Measurements from ENCODE around the gene TP53RK. TPM values are rescaled to one million over a fixed set of nuclear protein-coding genes. Genes with fewer than 3 reads are reported as not detected.

Gene TP53RK
- total RNA-seq, 1 experiment from 2014 or later: 20.6 TPM

DNA sequence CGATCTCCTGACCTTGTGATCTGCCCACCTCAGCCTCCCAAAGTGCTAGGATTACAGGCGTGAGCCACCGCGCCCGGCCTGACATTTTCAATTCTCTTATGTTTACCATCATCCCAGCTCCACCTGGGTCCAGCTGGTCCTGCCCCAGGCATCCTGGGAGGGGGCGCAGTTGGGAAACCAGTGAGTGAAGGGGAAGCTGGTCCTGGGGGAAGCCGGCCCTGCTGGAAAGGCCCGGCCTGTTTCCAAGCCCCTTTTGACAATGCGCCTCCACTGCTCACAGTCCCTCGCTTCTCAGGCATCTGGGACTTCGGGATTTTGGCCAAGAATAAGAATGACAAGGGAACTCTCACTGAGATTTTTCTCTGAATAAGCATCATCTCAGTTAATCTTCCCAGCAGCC is 52.2 kb downstream of the TP53RK start:
- Histone ChIP-seq H3K27ac (ENCODE audit: low read depth, low read length, poor library complexity, severe bottlenecking) (no peak overlapping the region), H3K9me3 (ENCODE audit: low read depth, low read length, poor library complexity, severe bottlenecking) (no peaks in the 10 kb centered on the region), H3K36me3 (ENCODE audit: insufficient read depth, low read length, poor library complexity, severe bottlenecking) (no peaks in the 10 kb centered on the region), H3K4me3 (ENCODE audit: low read depth, low read length, poor library complexity, severe bottlenecking) (no peak overlapping the region), H3K4me1 (ENCODE audit: insufficient read depth, low read length, poor library complexity, severe bottlenecking) (no peaks in the 10 kb centered on the region), H3K27me3 (replicated peaks; ENCODE audit: insufficient read depth, low read depth, low read length, poor library complexity) (no peaks in the 10 kb centered on the region)
- DNase-seq (ENCODE audit: low spot score): no peak
- no TSS peak for BruUV-seq (replicated peaks)
- intact Hi-C loops (cut with micrococcal nuclease; ENCODE audit: unreplicated experiment): no loop called here
- POLR2A ChIA-PET (ENCODE audit: low non-redundant PET): no interaction called here
- CTCF ChIA-PET: no interaction called here
- TF ChIP-seq, protein P1, sequence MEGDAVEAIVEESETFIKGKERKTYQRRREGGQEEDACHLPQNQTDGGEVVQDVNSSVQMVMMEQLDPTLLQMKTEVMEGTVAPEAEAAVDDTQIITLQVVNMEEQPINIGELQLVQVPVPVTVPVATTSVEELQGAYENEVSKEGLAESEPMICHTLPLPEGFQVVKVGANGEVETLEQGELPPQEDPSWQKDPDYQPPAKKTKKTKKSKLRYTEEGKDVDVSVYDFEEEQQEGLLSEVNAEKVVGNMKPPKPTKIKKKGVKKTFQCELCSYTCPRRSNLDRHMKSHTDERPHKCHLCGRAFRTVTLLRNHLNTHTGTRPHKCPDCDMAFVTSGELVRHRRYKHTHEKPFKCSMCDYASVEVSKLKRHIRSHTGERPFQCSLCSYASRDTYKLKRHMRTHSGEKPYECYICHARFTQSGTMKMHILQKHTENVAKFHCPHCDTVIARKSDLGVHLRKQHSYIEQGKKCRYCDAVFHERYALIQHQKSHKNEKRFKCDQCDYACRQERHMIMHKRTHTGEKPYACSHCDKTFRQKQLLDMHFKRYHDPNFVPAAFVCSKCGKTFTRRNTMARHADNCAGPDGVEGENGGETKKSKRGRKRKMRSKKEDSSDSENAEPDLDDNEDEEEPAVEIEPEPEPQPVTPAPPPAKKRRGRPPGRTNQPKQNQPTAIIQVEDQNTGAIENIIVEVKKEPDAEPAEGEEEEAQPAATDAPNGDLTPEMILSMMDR (conservative IDR thresholded peaks at IDR 0.05; ENCODE audit: low read depth, low read length): no peak

DNA sequence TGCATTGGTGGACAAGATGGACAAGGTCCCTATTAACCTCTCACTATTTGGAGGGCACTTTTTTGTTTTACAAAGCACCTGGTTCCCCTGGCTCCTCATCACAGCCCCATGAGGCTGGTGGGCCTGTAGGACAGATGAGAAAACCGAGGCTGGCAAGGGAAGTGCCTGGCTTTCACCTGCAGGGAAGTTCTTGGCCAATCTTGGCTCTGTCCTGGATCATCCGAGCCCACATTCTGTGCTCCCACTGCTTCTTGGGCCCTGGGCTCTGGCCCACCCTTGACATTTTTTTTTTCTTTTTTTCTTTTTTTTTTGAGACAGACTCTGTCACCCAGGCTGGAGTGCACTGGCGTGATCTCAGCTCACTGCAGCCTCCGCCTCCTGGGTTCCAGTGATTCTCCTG is 52.7 kb downstream of the TP53RK start:
- ChIA-PET POLR2A (ENCODE audit: low non-redundant PET) (no interaction called here), CTCF (no interaction called here)
- no peaks in the 10 kb centered on the region for H3K9me3 ChIP-seq (ENCODE audit: low read depth, low read length, poor library complexity, severe bottlenecking)
- no TSS peak for BruUV-seq (replicated peaks)
- intact Hi-C loops (cut with micrococcal nuclease; ENCODE audit: unreplicated experiment): no loop called here
- no peak overlapping the region for H3K27ac ChIP-seq (ENCODE audit: low read depth, low read length, poor library complexity, severe bottlenecking)
- H3K4me3 ChIP-seq (ENCODE audit: low read depth, low read length, poor library complexity, severe bottlenecking): no peak overlapping the region
- TF ChIP-seq EZH2 (IDR thresholded peaks at IDR 0.05; ENCODE audit: borderline replicate concordance, low read depth, low read length, poor library complexity, severe bottlenecking): no peak
- TF ChIP-seq, protein P1 (conservative IDR thresholded peaks at IDR 0.05; ENCODE audit: low read depth, low read length): no peak
- H3K36me3 ChIP-seq (ENCODE audit: insufficient read depth, low read length, poor library complexity, severe bottlenecking): no peaks in the 10 kb centered on the region
- no peaks in the 10 kb centered on the region for H3K4me1 ChIP-seq (ENCODE audit: insufficient read depth, low read length, poor library complexity, severe bottlenecking)
- no peaks in the 10 kb centered on the region for H3K27me3 ChIP-seq (replicated peaks; ENCODE audit: insufficient read depth, low read depth, low read length, poor library complexity)
- DNase-seq (ENCODE audit: low spot score): no peak

DNA sequence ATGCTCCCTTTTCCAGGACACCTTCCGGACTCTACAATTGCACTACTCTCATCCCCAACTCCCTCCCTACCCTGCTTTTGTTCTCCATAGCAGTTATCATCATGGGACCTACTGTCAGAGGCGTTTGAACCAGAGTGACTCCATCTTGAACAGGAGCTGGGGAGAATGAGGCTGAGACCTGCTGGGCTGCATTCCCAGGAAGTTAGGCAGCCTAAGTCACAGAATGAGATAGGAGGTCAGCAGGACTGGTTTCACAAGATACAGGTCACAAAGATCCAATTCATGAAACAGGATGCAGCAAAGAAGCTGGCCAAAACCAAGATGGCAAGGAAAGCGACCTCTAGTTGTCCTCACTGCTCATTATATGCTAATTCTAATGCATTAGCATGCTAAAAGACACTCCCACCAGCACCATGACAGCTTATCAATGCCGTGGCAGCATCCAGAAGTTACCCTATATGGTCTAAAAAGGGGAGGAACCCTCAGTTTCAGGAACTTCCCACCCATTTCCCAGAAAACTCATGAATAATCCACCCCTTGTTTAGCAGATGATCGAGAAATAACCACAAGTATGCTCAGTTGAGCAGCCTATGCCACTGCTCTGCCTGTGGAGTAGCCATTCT is 53.6 kb downstream of the TP53RK start:
- Histone ChIP-seq H3K27ac (ENCODE audit: low read depth, low read length, poor library complexity, severe bottlenecking) (no peak overlapping the region), H3K27me3 (replicated peaks; ENCODE audit: insufficient read depth, low read depth, low read length, poor library complexity) (no peaks in the 10 kb centered on the region), H3K4me1 (ENCODE audit: insufficient read depth, low read length, poor library complexity, severe bottlenecking) (no peaks in the 10 kb centered on the region), H3K36me3 (ENCODE audit: insufficient read depth, low read length, poor library complexity, severe bottlenecking) (no peaks in the 10 kb centered on the region), H3K4me3 (ENCODE audit: low read depth, low read length, poor library complexity, severe bottlenecking) (no peak overlapping the region), H3K9me3 (ENCODE audit: low read depth, low read length, poor library complexity, severe bottlenecking) (no peaks in the 10 kb centered on the region)
- DNase-seq (ENCODE audit: low spot score): no peak
- CTCF ChIA-PET: no interaction called here
- intact Hi-C loops (cut with micrococcal nuclease; ENCODE audit: unreplicated experiment): no loop called here
- POLR2A ChIA-PET (ENCODE audit: low non-redundant PET): no interaction called here
- no peak for TF ChIP-seq EZH2 (IDR thresholded peaks at IDR 0.05; ENCODE audit: borderline replicate concordance, low read depth, low read length, poor library complexity, severe bottlenecking)
- TF ChIP-seq, protein P1 (conservative IDR thresholded peaks at IDR 0.05; ENCODE audit: low read depth, low read length): no peak
- BruUV-seq (replicated peaks): no TSS peak
